K562 (cell line): Measurements from ENCODE around the gene PDE4A. TPM values are rescaled to one million over a fixed set of nuclear protein-coding genes. Genes with fewer than 3 reads are reported as not detected.

ENCODE experiments used
- DDX20 ChIP-seq: fragments of 450-650 bp; IDR thresholded peaks from 2 replicates; pipeline ENCODE4 v1.6.1; 2016; ENCODE audit warnings: missing genetic modification characterization, low read depth, mild to moderate bottlenecking, missing compliant biosample characterization, moderate library complexity
- EZH2 ChIP-seq: IDR thresholded peaks from 2 replicates; pipeline ENCODE4 v1.6.1; 2012; ENCODE audit warnings: low read depth, mild to moderate bottlenecking, inconsistent platforms, low read length, borderline replicate concordance
- FOXA1 ChIP-seq: fragments of 450-650 bp; IDR thresholded peaks from 2 replicates; pipeline ENCODE4 v1.6.1; 2016; ENCODE audit warnings: mild to moderate bottlenecking, borderline replicate concordance
- GTF2B ChIP-seq: IDR thresholded peaks from 2 replicates; pipeline ENCODE4 v1.6.1; 2011; ENCODE audit not compliant: insufficient read length; ENCODE audit errors: extremely low read depth
- HNRNPLL ChIP-seq: fragments of 200-400 bp; formaldehyde crosslinking; IDR thresholded peaks from 2 replicates; pipeline ENCODE4 v1.6.1; 2017; ENCODE audit warnings: low read length, low read depth, mild to moderate bottlenecking; ENCODE audit not compliant: poor library complexity, severe bottlenecking
- L3MBTL2 ChIP-seq: fragments of 450-650 bp; IDR thresholded peaks from 2 replicates; pipeline ENCODE4 v1.6.1; 2016; ENCODE audit warnings: mild to moderate bottlenecking, moderate library complexity
- MED1 ChIP-seq: sonication (generic); formaldehyde crosslinking; IDR thresholded peaks from 2 replicates; pipeline ENCODE4 v1.8.1; 2023; ENCODE audit warnings: missing genetic modification reagents, borderline replicate concordance
- PHF8 ChIP-seq: fragments of 200-600 bp; sonication (generic); IDR thresholded peaks from 2 replicates; pipeline ENCODE4 v1.6.1; 2012; ENCODE audit warnings: mixed run types, mild to moderate bottlenecking, inconsistent platforms, low read length, moderate library complexity, borderline replicate concordance
- POLR2G ChIP-seq: fragments of 200-400 bp; formaldehyde crosslinking; IDR thresholded peaks from 2 replicates; pipeline ENCODE4 v1.6.1; 2017; ENCODE audit warnings: low read depth, mild to moderate bottlenecking, antibody characterized with exemption, low read length, moderate library complexity
- RBM22 ChIP-seq: fragments of 200-400 bp; formaldehyde crosslinking; IDR thresholded peaks from 2 replicates; pipeline ENCODE4 v1.6.1; 2018; ENCODE audit warnings: low read length, low read depth; ENCODE audit not compliant: poor library complexity, severe bottlenecking
- SIN3A ChIP-seq, 2 experiments: fragments of 150-350 bp in 1 of 2; IDR thresholded peaks; 2 replicates each; pipeline ENCODE4 v1.6.1; 2011 to 2016; ENCODE audit warnings: borderline replicate concordance in 2 of 2, low read depth in 2 of 2, low read length in 2 of 2, mild to moderate bottlenecking in 2 of 2, moderate library complexity in 2 of 2; ENCODE audit not compliant: control insufficient read depth in 1 of 2
- TOE1 ChIP-seq, 2 experiments: fragments of 450-650 bp in 1 of 2; sonication (generic) in 1 of 2; formaldehyde crosslinking in 1 of 2; IDR thresholded peaks; 2 replicates each; pipeline versions ENCODE4 v1.7.1 to v1.8.0; 2016 to 2022; ENCODE audit warnings: borderline replicate concordance in 2 of 2, mild to moderate bottlenecking in 2 of 2, antibody characterized with exemption in 1 of 2, inconsistent platforms in 1 of 2, low read depth in 1 of 2, missing genetic modification reagents in 1 of 2, moderate library complexity in 1 of 2
- ZBTB17 ChIP-seq: fragments of 450-650 bp; formaldehyde crosslinking; IDR thresholded peaks from 2 replicates; pipeline ENCODE4 v1.4.0; 2020; ENCODE audit warnings: mild to moderate bottlenecking
- ZBTB2 ChIP-seq: fragments of 450-650 bp; IDR thresholded peaks from 2 replicates; pipeline ENCODE4 v1.6.1; 2016; ENCODE audit warnings: antibody characterized with exemption
- ZFP36 ChIP-seq: fragments of 150-350 bp; IDR thresholded peaks from 2 replicates; pipeline ENCODE4 v1.6.1; 2018; ENCODE audit warnings: low read length, low read depth; ENCODE audit not compliant: partially characterized antibody
- ZKSCAN1 ChIP-seq: fragments of 150-350 bp; IDR thresholded peaks from 2 replicates; pipeline ENCODE4 v1.6.1; 2016; ENCODE audit warnings: low read depth, low read length
- ZNF124 ChIP-seq: sonication (generic); formaldehyde crosslinking; IDR thresholded peaks from 2 replicates; pipeline ENCODE4 v1.8.1; 2022; ENCODE audit warnings: missing genetic modification reagents
- ZNF133 ChIP-seq: fragments of 250-450 bp; sonication (Bioruptor Pico); IDR thresholded peaks from 2 replicates; pipeline ENCODE4 v1.4.0; 2020; ENCODE audit warnings: mild to moderate bottlenecking
- ZNF143 ChIP-seq: sonication (generic); formaldehyde crosslinking; IDR thresholded peaks from 2 replicates; pipeline ENCODE4 v1.9.0; 2022; ENCODE audit warnings: mild to moderate bottlenecking, missing genetic modification reagents
- ZNF311 ChIP-seq: fragments of 250-450 bp; sonication (Bioruptor Pico); IDR thresholded peaks from 2 replicates; pipeline ENCODE4 v1.4.0; 2020; ENCODE audit warnings: mild to moderate bottlenecking, moderate library complexity
- ZNF384 ChIP-seq: IDR thresholded peaks from 2 replicates; pipeline ENCODE4 v1.6.1; 2012; ENCODE audit warnings: low read depth, low read length, improper control_type of control experiment
- ZNF592 ChIP-seq: fragments of 450-650 bp; IDR thresholded peaks from 2 replicates; pipeline ENCODE4 v1.6.1; 2017; ENCODE audit warnings: antibody characterized with exemption, mild to moderate bottlenecking
- polyA plus RNA-seq, 8 experiments: library from polyadenylated mRNA; depleted of rRNA in 4 of 8; stranded (reverse) in 5 of 8; unstranded in 3 of 8; fragments of >200 nt; fragmentation: Nextera tagmentation in 2 of 8; fragmentation: Illumina TruSeq in 1 of 8; extraction: Ambion mirVana in 2 of 8; extraction: Trizol in 1 of 8; gene quantifications; 2 replicates each; pipeline versions ENCODE4 v1.2.1 to v1.2.3, GENCODE V29; 2011 to 2014; ENCODE audit warnings: inconsistent platforms in 1 of 8, missing spikeins in 1 of 8
- total RNA-seq, 7 experiments: library from RNA; depleted of rRNA in 6 of 7; stranded (reverse); fragments of >200 nt in 6 of 7; fragmentation: Illumina TruSeq in 2 of 7; extraction: Trizol in 2 of 7; gene quantifications; 2 replicates each; pipeline versions ENCODE4 v1.2.1 to v1.2.3, GENCODE V29; 2011 to 2021; ENCODE audit warnings: low replicate concordance in 1 of 7

PDE4A gene
- total and polyA plus RNA-seq, 9 of the 15 experiments (the other 6 are each of a cell fraction or from before 2014, with no cell fraction given), result 0.66 to 26.9 (median 4.6) TPM

DNA sequence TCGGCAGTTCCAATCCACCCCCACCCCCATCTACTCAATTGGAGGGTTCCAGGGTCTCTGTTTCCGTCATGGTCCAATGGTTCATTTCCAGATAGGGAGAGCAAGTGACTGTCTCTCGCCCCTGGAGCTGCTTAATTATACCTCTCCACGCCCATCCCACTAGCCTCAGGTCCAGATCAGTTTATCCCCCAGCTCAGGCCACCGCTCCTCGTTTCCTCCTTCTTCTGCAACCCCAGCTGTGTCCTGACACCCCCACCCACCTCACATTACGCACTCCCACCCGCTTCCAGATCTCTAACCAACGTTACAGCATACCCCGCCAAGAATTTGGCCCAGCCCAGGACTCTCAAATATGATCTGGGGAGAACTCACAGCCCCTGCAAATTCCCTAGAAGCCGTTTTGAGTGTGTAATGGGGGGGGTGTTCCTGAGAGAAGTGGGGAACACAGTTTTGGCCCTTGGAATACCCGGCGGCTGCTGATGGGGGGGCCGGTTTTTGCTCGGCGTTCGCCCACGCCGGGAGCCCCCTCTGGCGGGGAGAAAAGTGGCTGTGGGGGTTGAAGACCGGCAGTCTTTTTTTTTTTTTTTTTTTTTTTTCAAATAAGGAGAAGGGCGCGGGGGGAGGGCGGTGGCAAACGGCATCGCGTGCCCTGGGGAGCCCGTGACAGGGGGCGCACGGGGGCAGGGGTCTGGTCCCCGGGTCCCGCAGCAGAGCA, 1.7 kb upstream of the PDE4A start (continued):
- no peak for TF ChIP-seq ZNF592
- TF ChIP-seq MED1, result no peak
- 0 out of 2 replicates have a peak, but pooled peaks have one; percentile 46 for TF ChIP-seq TOE1 (IDR thresholded peaks at IDR 0.05; ENCODE audit: borderline replicate concordance)
- TF ChIP-seq TOE1 (CRISPR knock-in tag; IDR thresholded peaks at IDR 0.05; ENCODE audit: borderline replicate concordance, low read depth), result no peak
- TF ChIP-seq SIN3A (IDR thresholded peaks at IDR 0.05; ENCODE audit: borderline replicate concordance in 2 of 2, control insufficient read depth in 1 of 2, low read depth in 2 of 2, low read length in 2 of 2), result 0 out of 4 replicates have a peak, but pooled peaks of 1 of the 2 experiments have one; percentile 41
- no peak for TF ChIP-seq L3MBTL2
- TF ChIP-seq ZNF133 (CRISPR knock-in tag), result no peak
- TF ChIP-seq ZBTB17, result no peak
- no peak for TF ChIP-seq PHF8
- TF ChIP-seq DDX20 (tag), result no peak
- TF ChIP-seq ZNF384, result peak; percentile 97
- TF ChIP-seq ZNF143 (CRISPR knock-in tag), result no peak
- no peak for TF ChIP-seq POLR2G
- no peak for TF ChIP-seq FOXA1
- TF ChIP-seq ZKSCAN1, result no peak
- peak; percentile 32; the same call in 1 of the 2 replicates for TF ChIP-seq ZBTB2
- no peak for TF ChIP-seq HNRNPLL
- TF ChIP-seq GTF2B, result no peak
- no peak for TF ChIP-seq ZNF124 (CRISPR knock-in tag)
- no peak for TF ChIP-seq RBM22
- TF ChIP-seq ZNF311, result no peak
- no peak for TF ChIP-seq EZH2
- TF ChIP-seq ZFP36, result no peak
